Activated T-cell treated with anti-CD3 and anti-CD28 coated beads for 24 hours (primary cell): ENCODE data around the gene SDR42E2.
"Not testable (repeated sequence)": the region's sequence is repeated elsewhere in the genome, so short reads cannot be mapped to it uniquely, and the experiment has no call there.

ENCODE experiments used
- DNase-seq: peaks from one replicate; pipeline ENCODE4 v3.0.0-alpha.2; 2020; ENCODE audit warnings: low read depth

Gene SDR42E2

GRCh38 chr16:22213801-22214200 lies 51.5 kb downstream of the SDR42E2 start:
- DNase-seq: no peak

GRCh38 chr16:22214402-22214801 lies 52.1 kb downstream of the SDR42E2 start:
- no peak for DNase-seq

- DNase-seq: no peak
These were observed 52.6 kb downstream of the SDR42E2 start for GRCh38 chr16:22214889-22215288.

- no peak for DNase-seq
These were observed 54.0 kb downstream of the SDR42E2 start for GRCh38 chr16:22216191-22216831.

GRCh38 chr16:22216832-22217225 lies 54.5 kb downstream of the SDR42E2 start:
- not testable (repeated sequence) for DNase-seq

GRCh38 chr16:22217890-22218730 lies 55.8 kb downstream of the SDR42E2 start:
- no peak for DNase-seq

- no peak for DNase-seq
These were observed 57.2 kb downstream of the SDR42E2 start for GRCh38 chr16:22219389-22220068.

- no peak for DNase-seq
These were observed 57.7 kb downstream of the SDR42E2 start for GRCh38 chr16:22220069-22220440.

GRCh38 chr16:22220714-22221113 lies 58.4 kb downstream of the SDR42E2 start:
- DNase-seq: no peak

GRCh38 chr16:22222006-22222405 lies 59.7 kb downstream of the SDR42E2 start:
- no peak for DNase-seq

- DNase-seq: no peak
These were observed 60.7 kb downstream of the SDR42E2 start for GRCh38 chr16:22222998-22223397.

- DNase-seq: no peak
These were observed 62.8 kb downstream of the SDR42E2 start for GRCh38 chr16:22225060-22225459.

- no peak for DNase-seq
These were observed 67.6 kb downstream of the SDR42E2 start for GRCh38 chr16:22229889-22230288.

- DNase-seq: no peak
These were observed 70.2 kb downstream of the SDR42E2 start for GRCh38 chr16:22232277-22233036.

GRCh38 chr16:22233037-22233372 lies 70.7 kb downstream of the SDR42E2 start:
- DNase-seq: no peak

GRCh38 chr16:22235839-22236745 lies 73.8 kb downstream of the SDR42E2 start:
- no peak for DNase-seq

- DNase-seq: no peak
These were observed 77.0 kb downstream of the SDR42E2 start for GRCh38 chr16:22239131-22239805.

GRCh38 chr16:22240023-22240710 lies 77.9 kb downstream of the SDR42E2 start:
- no peak for DNase-seq
